GM21619 (cell line): ENCODE results near the gene DNMT1.
"Not testable (repeated sequence)": the region's sequence is repeated elsewhere in the genome, so short reads cannot be mapped to it uniquely, and the experiment has no call there.

ENCODE experiments used
- ATAC-seq: cut with Tn5 transposase; IDR thresholded peaks from one replicate; pipeline ENCODE4 v1.9.1; 2021; ENCODE audit not compliant: unreplicated experiment

The DNMT1 gene

GRCh38 chr19:10194500-10195198 lies at the start of gene DNMT1:
TSS of gene DNMT1 (minus strand) at chr19:10194953. CDS start at chr19:10194899, 54 bp downstream.
- peak; percentile 74 for ATAC-seq

GRCh38 chr19:10243606-10244005 lies 48.9 kb upstream of the DNMT1 start:
- no peak for ATAC-seq

- ATAC-seq = not testable (repeated sequence)
Observed at GRCh38 chr19:10241826-10242449, 47.2 kb upstream of the DNMT1 start.

- no peak for ATAC-seq
Observed at GRCh38 chr19:10238172-10238783, 43.5 kb upstream of the DNMT1 start.

- ATAC-seq = no peak
Observed at GRCh38 chr19:10237702-10238101, 42.9 kb upstream of the DNMT1 start.

- ATAC-seq = not testable (repeated sequence)
Observed at GRCh38 chr19:10235409-10235808, 40.7 kb upstream of the DNMT1 start.

- no peak for ATAC-seq
Observed at GRCh38 chr19:10235003-10235402, 40.2 kb upstream of the DNMT1 start.

GRCh38 chr19:10233946-10234345 lies 39.2 kb upstream of the DNMT1 start:
- ATAC-seq = no peak

GRCh38 chr19:10231612-10232228 lies 37.0 kb upstream of the DNMT1 start:
- no peak for ATAC-seq

GRCh38 chr19:10230861-10231611 lies 36.3 kb upstream of the DNMT1 start, which contains the start of gene S1PR2:
TSS of gene S1PR2 (minus strand) at chr19:10231331. CDS start at chr19:10224905, 6,426 bp downstream.
- peak; percentile 28 for ATAC-seq

GRCh38 chr19:10230173-10230860 lies 35.6 kb upstream of the DNMT1 start:
- ATAC-seq = no peak

GRCh38 chr19:10228920-10229319 lies 34.2 kb upstream of the DNMT1 start:
- ATAC-seq = no peak

GRCh38 chr19:10228393-10228792 lies 33.6 kb upstream of the DNMT1 start:
- ATAC-seq = no peak

GRCh38 chr19:10227026-10227971 lies 32.5 kb upstream of the DNMT1 start:
- no peak for ATAC-seq

GRCh38 chr19:10226376-10227025 lies 31.7 kb upstream of the DNMT1 start:
- no peak for ATAC-seq

- ATAC-seq = no peak
Observed at GRCh38 chr19:10226021-10226375, 31.2 kb upstream of the DNMT1 start.

GRCh38 chr19:10224337-10224736 lies 29.6 kb upstream of the DNMT1 start:
- no peak for ATAC-seq

- ATAC-seq = no peak
Observed at GRCh38 chr19:10223488-10224213, 28.9 kb upstream of the DNMT1 start.
